C1 segment of cervical spinal cord (tissue), 14 donors: ENCODE results near the gene BABAM2.

ENCODE experiments used
- DNase-seq, 14 donors: peaks; one replicate each; lab custom pipeline; 2025; lab: John Stamatoyannopoulos, UW

The BABAM2 gene

DNA sequence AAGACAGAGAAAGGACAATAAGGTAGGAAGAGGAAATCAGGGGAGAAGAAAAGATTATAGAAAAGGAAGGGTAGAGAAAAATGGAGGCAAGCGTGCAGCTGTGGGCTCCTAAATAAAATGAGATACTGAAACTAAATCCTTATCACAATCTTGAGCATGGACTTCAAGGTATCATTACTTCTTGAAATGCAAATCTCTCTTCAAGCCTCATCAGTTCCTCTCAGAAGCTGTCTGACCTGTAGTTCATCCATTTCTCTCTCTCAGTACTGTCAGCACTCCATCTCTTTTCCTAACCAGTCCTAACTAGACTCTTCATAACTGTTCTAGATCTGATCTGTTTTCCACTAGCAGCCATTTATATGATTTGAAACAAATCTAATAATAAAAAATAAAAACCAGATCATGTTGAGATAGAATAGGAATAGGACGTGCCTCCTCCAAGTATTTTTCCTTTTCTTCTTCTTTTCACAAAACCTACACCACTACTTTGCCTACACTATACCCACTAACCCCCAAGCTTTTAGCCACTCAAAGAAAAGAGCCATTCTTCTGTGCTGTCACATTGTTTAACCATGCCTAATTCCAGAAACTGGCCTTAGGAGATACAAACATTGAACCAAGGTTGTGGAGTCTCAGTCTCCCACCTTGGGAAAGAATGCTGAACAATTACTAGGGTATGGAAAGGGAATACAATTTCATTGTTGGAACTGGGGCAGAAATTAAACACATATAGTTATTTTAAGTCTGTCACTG is 21.1 kb downstream of the BABAM2 start:
- no peak for DNase-seq

GRCh38 chr2:27912512-27912911 is 22.0 kb downstream of the BABAM2 start:
- no peak for DNase-seq

DNA sequence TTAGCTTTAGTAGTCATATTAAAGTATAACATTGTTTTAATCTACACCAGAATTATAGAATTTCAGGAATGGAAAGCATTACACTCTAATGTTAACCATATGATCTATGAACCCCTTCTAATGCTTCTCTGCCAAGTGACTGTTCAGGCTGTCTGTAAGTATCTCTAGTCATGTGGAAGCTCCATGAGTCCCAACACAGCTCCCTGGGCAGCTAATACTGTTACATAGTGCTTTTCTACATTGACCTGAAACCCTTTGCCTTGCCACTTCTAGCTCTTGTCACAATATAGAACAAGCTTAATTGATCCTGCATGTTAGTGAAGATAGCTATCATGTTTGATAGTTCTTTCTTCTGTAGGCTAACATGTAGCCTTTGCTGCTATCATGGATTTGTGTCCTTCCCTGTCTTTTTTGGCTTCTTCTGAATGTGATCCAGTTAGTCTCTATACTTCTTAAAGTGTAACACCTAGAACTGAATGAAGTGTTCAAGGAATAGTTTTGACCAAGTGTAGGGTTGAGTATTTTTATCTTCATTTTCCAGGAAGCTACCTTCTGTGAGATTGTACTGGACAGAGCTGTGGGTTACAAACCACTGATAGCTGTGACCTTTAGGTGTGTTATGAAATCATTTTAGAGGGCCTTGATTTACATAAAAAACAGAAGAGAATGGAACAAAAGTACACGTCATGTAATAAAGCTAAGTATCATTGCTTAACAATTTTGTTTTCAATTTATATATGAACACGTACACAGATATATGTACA is 23.7 kb downstream of the BABAM2 start:
- DNase-seq, result no peak

GRCh38 chr2:27914805-27915175 is 24.3 kb downstream of the BABAM2 start:
- DNase-seq, result no peak

GRCh38 chr2:27915191-27915590 is 24.7 kb downstream of the BABAM2 start:
- DNase-seq, result no peak

DNA sequence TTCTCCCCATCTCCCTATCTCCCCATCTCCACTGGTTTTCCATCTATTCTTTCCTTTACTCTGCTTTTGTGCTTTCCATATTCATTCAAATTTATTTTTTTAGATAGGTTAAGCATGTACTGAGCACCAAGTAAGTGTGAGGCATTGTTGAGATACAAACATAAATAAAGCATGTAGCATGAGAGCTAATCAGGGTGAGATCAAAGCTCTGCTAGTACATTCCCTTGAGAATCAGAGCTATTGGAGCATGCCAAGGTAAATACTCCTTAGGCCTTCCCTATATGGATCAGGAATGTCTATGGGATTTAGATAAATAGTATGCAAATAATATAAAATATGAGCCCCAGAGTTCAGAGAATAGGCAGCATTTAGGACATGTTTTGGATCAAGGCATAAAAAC is 25.3 kb downstream of the BABAM2 start:
- no peak for DNase-seq

DNA sequence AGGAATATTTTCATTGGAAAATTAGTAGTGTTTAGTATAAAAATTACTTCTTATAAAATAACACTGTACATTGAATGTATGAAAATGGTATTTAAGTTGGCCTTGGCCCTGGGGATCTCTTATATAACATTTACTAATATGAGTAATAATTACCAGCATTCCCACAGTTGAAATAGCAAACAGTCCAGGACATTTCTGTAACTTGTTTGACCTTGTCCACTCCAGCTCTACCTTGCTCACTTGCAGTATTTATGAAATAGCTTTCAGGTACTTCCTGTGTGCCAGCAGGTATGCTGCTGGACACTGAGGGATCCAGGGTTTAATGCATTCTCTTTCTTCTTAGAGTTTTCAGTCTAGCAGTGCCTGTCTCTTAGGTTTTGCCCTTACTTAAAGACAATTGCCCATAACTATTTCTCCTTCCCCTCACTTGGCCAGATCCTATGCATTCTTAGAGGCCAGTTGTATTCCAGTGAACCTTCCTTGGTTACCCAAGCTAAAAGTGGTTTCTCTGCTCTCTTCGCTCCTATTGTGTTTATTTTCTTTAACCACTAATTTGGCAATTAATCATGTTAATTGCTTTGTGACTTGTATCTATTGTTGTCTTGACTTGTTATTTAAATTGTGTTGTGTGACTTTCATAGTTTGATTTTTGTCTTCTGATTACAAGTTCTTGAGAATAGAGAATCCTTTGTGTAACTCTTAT is 25.9 kb downstream of the BABAM2 start:
- DNase-seq, result no peak

DNA sequence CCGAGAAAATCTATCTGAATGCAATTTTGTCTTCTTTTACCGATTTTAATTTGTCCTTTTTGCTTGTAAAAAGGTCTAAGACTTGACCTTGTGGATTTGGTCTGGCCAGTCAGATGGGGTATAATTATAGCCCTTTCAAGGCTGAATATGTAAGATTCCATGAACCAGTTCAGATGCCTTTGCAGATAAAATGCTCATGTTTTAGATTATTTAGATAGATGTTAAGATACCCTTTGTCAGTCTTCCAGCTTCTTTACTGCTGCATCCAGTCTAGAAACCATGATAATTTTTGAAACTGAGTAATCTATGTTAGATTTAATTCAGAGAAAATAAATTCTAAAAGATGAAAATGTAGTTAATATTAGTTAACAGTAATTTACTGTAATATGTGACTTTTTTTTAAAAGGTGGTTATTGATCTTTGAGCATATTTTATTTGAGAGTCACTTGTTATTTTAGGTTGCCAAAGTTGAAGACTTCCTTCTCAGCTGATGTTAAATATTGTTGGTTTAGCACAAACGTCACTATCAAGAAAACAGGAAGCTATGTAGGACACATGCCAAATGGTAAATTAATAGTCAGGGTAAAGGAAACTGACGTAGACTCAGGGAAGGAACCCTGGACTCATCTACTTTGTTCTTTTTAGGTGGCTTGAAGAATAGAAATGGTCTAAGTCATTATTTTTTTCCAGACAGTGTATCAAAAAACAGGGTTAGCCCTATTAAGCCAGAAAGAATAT is 29.8 kb downstream of the BABAM2 start:
- DNase-seq, result no peak

- DNase-seq, result no peak
These were observed 30.9 kb downstream of the BABAM2 start for GRCh38 chr2:27921424-27921823.

DNA sequence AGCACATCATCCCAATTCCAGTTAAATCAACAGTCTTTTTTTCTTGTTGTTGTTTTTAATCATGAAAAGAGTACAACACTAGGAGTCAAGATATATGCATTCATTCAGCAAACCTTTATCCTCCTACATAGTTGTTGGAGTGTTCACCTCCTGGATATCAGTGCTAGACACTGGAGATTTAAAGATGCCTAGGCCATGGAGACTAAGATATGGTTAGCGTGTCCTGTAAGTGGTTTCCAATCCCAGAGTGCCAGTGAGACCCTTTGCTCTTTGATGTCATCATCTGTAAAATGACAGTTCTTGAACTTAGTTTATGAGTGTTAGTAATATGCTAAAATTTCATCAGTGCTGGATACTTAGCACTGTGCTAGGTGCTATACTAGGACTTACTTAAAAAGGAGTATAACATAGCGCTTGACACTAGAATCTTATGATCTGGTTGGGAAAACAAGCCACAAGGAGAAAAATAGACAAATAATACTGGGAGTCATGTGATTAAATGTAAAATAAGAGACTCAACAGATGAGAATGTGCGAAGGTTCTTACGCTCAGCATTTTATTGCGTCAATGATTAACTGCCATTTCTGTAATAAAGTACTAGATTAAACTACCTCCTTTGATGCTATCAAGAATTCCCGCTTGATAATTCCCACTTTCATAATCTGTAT is 31.5 kb downstream of the BABAM2 start:
- DNase-seq, result no peak

DNA sequence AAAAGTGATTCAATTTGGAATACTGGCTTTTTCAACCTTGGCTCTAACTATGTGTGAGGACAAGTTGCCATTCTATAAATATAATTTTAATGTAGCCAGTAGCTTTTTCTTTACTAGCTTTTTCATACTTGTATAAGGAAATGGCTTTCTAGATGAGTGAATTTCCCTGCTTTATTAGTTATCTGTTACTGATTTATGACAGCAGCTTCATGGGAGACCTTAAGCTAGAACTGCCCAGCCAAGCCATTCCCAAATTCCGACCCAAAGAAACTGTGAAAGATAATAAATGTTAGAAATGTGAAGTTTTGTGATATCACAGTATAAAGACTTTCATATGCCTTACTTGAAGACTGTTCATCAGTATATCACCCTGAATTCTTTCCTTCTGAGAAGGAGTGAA is 32.3 kb downstream of the BABAM2 start:
- no peak for DNase-seq

GRCh38 chr2:27925766-27926472 is 35.4 kb downstream of the BABAM2 start:
- DNase-seq, result no peak

GRCh38 chr2:27929916-27930486 is 39.5 kb downstream of the BABAM2 start:
- DNase-seq, result no peak

DNA sequence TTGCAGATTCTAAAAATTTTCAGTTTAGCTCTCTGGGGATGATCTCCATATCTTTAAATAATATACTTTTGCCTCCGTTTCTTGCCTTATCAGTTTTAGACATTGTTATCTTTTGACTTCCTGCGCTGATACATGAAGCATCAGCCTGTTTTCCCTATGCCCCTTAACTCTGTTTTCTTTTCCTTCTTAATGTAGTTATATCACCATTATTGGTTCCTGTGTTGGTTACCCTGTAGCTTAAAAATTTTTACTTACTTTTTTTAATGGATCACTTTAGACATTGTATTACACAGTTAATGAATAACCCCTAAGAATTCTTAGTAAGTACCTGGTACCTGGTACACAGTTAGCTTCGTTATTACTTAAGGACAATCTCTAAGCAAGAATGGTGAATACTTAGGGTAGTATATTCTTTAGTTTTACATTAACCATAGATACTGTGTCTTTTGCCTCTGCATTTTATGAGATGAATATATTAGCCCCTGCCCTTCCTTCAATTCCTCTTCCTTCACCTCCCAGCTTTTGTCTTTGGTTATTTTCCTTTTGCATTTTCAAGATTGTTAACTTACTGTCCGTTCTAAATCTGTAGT is 40.9 kb downstream of the BABAM2 start:
- no peak for DNase-seq

- no peak for DNase-seq
These were observed 41.9 kb downstream of the BABAM2 start for GRCh38 chr2:27932396-27932795.

DNA sequence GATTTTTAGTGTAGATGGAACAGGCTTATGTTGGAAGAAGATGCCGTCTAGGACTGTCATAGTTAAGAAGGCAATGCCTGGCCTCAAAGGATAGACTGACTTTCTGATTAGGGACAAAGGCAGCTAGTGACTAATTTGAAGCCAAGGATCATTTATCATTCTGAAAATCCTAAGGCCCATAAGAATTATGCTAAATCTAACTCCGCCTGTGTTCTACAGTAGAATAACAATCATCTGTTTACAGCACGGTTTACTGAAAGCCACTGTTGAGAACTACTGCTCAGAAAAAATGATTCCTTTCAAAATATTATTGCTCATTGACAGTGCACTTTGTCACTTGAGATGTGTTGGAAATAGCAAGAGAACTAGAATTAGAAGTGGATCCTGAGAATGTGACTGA is 44.5 kb downstream of the BABAM2 start:
- DNase-seq, result no peak

DNA sequence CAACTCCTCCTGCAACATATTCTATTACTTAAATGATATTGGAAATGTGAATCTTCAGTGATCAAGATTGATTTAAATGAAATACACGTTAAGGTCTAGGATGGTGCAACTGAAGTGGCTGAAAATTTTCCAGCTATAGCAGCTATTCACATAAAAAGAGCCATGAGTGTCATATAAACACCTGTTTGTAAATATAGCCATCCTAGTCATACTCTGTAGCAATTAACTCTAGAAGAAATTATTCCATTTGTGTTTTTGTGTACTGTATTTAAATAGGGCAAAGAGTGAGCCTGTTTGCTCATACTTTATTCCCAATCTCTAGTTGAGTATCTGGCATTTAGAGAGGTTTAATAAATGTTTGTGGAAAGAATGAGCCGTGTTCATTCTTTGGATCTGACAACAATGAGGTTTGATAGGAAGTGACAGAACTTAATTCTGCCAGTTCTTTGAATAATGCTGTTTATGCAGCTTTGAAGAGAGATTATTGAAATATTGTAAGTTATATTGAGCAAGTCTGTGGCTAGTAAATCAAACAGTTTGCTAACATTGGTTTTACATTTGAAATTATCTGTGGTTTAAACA is 49.7 kb downstream of the BABAM2 start:
- DNase-seq, result no peak

DNA sequence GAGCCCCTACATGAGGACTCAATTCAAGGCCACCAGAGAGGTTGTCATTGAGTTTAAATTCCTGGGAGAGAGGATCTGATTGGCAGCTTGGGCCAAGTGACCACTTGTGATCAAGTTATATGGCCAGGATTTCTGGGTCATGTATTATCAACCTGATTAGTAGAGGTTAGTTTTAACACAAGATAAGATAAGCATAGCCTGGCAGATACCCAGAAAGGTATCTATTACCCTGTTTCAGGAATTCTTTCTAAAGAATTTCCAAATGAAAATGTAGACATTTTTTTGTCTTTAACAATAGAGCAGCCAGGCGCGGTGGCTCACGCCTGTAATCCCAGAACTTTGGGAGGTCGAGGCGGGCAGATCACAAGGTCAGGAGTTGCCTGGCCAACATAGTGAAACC is 50.5 kb downstream of the BABAM2 start:
- no peak for DNase-seq
